GM13977 (cell line): ENCODE measurements around the gene TMEM120B.

ENCODE experiments used
- DNase-seq: peaks from one replicate; pipeline ENCODE4 v3.0.0; 2012; ENCODE audit warnings: low spot score
- CTCF ChIP-seq: IDR thresholded peaks from 2 replicates; pipeline ENCODE4 v1.5.1; 2012; ENCODE audit warnings: mild to moderate bottlenecking, control low read depth; ENCODE audit not compliant: insufficient read depth; ENCODE audit errors: extremely low read depth, missing control alignments
- in situ Hi-C: fragments of 300-500 bp; cut with MboI; formaldehyde crosslinking; loops from one replicate; pipeline ENCODE4 v1.12.0; 2022; ENCODE audit warnings: low sequenced_read_pairs, low pct_unique_long_range_greater_than_20kb, mixed read lengths, inconsistent platforms; ENCODE audit not compliant: unreplicated experiment

Gene TMEM120B

DNA sequence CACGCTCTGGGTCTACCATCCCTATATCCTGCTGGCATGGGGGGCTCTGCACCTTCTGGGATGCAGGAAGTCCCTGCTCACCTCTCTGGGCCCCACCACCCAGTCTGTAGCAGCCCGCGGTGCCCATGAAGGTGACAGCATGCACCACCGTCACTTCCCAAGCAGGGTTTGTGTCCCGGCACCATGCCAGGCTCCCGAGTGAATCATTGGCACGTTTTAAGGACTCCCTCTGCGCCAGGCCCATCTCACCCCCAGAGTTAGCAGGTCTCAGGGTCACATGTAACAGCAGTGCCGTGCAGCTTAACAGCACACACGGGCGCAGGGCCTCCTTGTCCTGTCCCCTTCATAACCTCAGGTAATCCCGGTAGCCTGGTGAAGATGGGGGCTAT is 111.2 kb downstream of the TMEM120B start:
- in situ Hi-C loops = no loop called here
- TF ChIP-seq CTCF = no peak
- no peak for DNase-seq

GRCh38 chr12:121825041-121825523 is 112.5 kb downstream of the TMEM120B start:
- DNase-seq = no peak
- no peak for TF ChIP-seq CTCF
- in situ Hi-C loops = no loop called here

GRCh38 chr12:121826318-121827150 is 114.0 kb downstream of the TMEM120B start:
- in situ Hi-C loops = no loop called here
- no peak for DNase-seq
- no peak for TF ChIP-seq CTCF

GRCh38 chr12:121827351-121828099 is 115.0 kb downstream of the TMEM120B start:
- no peak for TF ChIP-seq CTCF
- in situ Hi-C loops = no loop called here
- no peak for DNase-seq

DNA sequence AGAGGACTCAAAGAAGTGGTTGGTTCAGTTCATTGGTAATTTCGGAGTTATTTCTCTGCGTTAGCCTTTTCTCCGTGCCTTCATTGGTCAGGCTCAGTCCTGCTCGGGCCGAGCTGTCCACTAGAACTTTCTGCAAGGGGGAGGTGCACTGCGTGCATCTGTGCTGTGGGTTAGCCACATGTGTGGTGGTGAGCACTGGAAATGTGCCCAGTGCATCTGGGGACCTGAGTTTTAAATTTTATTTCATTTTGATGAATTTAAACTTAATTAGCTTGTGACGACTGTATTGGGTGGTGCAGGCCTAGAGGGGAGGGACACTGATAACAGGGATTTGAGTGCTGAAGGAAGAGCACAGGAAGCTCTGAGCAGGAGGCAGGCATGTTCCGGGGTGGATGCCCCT is 115.8 kb downstream of the TMEM120B start:
- no peak for DNase-seq
- in situ Hi-C loops = no loop called here
- no peak for TF ChIP-seq CTCF

DNA sequence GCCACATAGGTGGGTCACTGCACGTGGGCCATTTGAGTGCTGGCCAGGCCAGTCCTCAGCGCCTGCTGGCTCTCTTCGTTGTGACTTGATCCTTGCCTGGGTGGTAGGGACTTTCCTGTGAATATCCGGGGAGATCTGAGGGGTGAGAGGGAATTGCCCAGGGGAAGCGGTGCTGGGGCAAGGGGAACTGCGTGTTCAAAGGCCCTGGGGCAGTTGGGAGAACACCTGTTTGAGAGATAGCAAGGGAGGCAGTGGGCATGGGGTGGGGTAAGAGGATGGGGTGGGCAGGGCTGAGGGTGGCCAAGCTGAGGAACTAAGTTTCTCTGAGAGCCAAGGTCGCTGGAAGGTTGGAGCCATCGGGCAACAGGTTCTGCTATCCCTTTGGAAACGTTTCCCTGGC is 116.3 kb downstream of the TMEM120B start:
- no peak for TF ChIP-seq CTCF
- DNase-seq = no peak
- in situ Hi-C loops = no loop called here
